IPS-11a (cell line): ENCODE measurements around the gene UHMK1.

Experiments
- H3K4me3 ChIP-seq: one replicate; pipeline ENCODE4 v1.5.1; 2013; ENCODE audit warnings: low read depth, low read length, control low read depth

The UHMK1 gene

DNA sequence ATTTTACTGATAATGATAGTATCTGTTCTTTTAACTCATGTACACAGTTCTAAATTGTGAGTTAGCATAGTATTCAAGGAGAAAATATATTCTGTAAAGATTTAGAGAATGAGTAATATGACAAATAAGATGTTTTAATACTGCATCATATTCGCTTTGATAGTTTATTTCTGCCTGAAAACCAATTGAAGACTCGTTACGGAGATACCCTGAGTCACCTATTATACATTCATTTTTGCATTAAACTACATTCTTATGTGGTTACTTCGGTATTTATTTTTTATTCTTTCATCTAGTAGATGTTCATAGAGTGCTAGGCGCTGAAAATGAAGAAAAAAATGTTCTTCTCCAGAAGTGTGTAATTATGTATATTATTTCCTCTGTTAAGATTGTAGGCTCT lies 5.3 kb downstream of the UHMK1 start:
- no peak overlapping the region for H3K4me3 ChIP-seq

DNA sequence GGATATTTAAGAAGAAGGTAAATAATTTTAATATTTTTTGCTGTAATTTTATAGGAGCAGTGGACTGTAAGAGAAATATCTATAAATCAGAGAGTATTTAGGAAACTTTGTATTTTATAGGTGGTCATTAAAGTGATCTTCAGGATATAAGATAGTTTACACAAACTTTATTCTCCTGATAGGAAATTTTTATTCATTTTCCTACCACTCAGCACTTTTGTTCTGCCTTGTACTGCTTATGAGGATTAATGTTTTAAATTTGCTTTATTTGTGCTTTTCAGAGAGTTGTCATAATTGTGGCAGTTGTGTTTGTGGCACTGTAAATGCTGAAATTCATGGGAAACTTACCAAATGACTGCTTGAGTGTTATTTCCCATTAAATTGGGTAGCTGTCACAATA lies 29.7 kb downstream of the UHMK1 start:
- no peak overlapping the region for H3K4me3 ChIP-seq

DNA sequence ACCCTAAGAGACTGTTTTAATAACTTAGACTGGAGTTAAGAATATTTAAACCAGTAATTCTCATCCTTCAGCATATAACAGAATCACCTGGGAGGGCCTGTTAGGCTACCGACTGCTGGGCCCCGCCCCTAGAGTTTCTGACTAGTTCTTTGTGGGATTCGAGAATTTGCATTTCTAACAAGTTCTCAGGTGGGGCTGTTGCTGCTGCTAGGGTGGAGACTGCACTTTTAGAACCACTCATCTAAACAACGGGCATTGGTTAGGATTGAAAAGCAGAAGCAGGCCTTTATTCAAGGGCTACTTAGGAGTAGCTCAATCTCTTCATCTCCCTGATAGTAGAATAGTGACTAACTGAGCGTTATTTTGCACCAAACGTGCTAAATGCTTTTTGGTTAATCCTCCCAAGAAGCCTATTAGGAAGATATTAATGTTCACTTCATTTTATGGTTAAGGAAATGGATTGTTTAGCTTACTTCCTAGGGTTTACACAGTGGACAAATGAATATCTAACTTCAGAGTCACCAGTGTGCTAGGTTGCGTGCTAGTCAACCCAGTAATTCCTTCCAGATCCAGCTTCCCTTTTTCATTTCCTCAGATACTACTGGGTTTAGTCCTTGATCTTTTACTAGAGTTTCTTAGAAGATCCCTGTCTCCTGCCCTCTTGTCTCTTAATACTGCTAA lies 32.8 kb downstream of the UHMK1 start:
- no peak overlapping the region for H3K4me3 ChIP-seq

DNA sequence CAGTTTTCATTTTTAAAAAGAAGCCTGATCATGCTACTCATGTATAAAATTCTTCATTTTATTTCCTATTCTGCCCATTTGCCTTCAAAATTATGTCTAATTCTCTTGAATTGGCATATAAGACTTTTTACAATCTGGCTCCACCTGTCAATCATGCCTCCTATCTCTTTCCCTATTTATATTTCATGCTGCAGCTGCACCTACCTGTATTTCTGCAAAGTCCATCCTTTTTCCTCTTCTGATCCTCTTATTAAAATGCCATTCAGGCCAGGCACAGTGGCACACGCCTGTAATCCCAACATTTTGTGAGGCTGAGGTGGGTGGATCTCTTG lies 33.3 kb downstream of the UHMK1 start:
- H3K4me3 ChIP-seq: no peak overlapping the region

DNA sequence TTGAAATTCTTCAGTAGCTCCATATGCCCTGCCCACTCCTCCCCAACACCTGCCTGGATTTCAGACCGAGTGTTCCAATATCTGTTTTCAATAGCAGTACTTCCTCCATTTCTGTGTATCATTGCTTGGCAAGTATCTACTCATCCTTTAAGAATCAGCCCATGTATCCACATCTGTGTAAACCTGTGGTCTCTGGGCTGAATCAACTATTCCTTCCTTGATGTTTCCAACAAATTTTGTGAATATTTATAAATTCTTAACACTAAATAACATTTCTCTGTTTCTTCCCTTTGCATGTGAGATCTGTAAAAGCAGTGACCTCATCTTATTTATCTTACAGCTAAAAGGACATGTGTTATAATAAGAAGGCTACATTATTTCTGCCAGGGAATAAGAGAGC lies 37.9 kb downstream of the UHMK1 start:
- H3K4me3 ChIP-seq: no peak overlapping the region

DNA sequence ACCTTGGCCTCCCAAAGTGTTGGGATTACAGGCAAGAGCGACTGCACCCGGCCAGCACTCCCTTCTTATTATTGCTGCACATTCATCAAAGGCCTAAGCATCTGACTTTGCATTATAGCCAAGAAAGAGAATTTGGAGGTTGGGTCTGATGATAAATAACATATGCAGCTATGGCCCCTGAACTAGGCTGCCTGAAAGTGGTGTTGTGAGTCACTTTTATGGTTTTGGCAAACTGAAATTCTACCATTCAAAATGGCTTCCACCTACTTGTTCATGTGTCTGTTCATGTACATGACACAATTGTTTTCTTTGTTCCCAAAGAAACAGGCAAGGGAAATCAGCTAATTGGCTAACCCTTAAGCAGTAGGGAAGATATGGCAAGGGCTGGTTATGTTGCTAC lies 38.9 kb downstream of the UHMK1 start:
- no peak overlapping the region for H3K4me3 ChIP-seq

DNA sequence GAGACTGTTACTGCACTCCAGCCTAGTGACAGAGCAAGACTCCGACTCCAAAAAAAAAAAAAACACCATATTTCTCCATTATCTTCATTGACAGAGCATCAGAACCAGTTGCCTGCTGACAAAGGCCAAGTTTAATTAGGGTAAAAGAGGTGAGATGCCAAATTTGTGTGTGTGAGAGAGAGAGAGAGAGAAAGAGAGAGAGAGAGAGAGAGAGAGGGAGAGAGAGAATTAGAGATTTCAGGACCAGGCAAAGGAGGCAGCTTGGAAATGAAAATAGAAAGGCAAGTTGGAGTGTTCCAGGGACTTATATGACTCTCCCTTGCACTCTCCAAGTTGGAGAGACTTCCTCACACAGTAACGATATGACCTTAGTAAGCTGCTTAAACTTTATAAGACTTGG lies 39.6 kb downstream of the UHMK1 start:
- no peak overlapping the region for H3K4me3 ChIP-seq

DNA sequence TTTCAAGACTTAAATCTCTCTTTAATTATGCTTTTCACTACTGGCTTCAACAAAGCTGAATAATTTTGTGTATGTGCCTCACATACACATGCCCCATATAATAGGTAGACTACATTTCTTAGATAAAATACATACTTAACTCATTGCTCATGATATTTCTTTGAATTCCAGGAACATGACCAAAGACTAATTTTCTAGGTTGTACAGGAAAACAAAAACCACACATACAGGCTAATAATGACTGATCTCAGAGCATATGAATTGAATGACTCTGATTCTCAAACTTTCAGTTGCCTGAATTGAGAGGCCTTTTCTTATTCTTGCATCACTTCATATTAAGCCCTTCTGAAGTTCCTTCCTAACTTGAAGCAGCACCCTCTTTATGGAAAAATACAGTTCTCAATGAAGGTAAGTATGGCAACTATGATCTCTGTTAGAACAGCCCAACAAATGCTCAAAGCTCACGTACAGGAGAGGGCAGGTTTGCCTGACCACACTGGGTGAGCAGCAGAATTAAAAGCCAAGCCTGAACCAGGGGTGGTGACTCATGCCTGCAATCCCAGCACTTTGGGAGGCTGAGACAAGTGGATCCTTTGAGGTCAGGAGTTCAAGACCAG lies 41.3 kb downstream of the UHMK1 start:
- H3K4me3 ChIP-seq: no peak overlapping the region

DNA sequence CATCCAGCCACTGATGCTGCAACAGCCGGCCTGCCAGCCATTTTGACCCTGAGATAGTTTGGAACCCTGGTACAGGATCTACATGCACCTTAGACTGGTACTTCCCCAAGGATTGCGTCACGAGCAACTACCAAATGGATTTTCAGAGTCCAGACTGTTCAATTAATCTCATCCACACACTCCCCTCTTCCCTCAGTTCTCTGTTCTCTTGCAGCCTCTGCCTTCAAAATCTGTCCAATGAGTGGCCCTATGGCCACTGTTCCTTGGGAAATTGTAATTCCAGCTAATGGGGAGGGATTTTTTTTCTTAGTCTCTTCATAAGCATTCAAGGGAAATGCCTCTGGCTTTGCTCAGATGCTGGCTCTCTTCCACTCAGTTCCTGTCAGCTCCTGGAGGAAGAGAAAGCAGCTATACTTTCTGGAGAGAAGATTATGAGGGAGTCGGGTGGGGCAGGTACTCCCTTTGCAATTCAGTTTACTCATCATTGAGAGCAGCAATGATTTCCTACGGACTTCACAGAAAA lies 44.1 kb downstream of the UHMK1 start:
- no peak overlapping the region for H3K4me3 ChIP-seq

DNA sequence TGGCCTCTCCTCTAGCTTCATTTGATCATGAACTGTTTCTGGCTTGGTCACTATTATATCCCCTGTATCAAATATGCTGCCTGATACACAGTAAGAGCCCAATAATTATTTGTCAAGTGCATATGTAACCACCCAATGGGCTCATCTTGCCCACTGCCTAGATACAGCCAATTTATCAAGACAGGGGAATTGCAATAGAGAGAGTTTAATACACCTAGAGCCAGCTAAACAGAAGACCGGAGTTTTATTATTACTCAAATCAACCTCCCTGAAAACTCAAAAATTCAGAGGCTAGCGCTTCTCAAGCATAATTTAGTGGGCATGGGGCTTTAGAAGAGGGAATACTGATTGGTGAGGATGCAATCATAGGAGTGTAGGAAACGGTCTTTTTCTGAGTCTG lies 45.6 kb downstream of the UHMK1 start:
- no peak overlapping the region for H3K4me3 ChIP-seq

DNA sequence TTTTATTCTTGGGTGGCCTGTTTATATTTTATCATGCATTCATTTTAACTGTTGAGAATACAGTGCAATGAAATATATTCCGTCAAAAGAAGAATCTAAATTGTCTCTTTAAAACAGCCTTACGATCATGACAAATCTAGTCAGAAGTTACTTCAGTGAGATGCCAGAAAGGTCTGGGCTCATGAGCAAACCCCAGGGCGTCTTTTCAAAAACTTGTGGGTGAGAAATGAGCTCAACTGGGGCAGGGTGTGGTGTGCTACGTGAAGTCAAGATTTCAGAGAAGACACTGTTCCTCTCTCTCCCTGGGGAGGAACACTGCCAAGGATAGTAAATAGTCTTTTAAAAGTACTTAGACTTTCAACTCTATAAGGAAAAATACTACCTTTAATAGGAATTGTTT lies 50.6 kb downstream of the UHMK1 start:
- H3K4me3 ChIP-seq: no peak overlapping the region

DNA sequence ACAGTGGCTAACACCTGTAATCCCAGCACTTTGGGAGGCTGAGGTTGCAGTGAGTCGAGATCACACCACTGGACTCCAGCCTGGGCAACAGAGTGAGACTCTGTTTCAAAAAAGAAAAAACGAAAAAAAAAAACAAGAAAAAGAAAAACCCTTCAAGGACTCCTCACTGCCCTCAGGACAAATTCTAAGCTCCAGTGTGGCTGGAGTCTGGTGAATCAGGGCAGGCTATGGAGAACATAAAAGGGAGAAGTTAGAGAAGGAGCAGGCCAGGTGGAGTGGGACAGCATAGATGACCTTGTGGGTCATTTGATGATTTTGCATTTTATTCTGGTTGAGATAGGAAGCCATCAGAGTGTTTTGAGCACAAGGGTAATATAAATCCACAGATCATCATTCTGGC lies 51.4 kb downstream of the UHMK1 start:
- no peak overlapping the region for H3K4me3 ChIP-seq

DNA sequence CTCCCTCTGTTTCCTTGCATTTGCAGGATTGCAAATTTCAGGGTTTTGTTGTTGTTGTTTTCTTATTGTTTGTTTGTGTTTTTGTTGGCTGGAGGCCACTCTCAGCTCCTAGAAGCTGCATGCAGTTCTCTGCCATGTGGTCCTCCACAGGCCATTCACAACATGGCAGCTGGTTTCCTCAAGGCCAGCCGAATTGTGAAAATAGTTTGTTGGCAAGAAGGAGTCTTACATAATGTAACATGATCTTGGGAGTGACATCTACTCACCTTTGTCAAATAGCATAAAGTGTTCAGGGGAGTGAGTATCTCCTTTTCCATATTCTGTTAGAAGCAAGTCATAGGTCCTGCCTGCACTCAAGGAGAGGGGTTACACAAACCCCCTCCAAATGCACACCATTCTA lies 53.3 kb downstream of the UHMK1 start:
- H3K4me3 ChIP-seq: no peak overlapping the region

DNA sequence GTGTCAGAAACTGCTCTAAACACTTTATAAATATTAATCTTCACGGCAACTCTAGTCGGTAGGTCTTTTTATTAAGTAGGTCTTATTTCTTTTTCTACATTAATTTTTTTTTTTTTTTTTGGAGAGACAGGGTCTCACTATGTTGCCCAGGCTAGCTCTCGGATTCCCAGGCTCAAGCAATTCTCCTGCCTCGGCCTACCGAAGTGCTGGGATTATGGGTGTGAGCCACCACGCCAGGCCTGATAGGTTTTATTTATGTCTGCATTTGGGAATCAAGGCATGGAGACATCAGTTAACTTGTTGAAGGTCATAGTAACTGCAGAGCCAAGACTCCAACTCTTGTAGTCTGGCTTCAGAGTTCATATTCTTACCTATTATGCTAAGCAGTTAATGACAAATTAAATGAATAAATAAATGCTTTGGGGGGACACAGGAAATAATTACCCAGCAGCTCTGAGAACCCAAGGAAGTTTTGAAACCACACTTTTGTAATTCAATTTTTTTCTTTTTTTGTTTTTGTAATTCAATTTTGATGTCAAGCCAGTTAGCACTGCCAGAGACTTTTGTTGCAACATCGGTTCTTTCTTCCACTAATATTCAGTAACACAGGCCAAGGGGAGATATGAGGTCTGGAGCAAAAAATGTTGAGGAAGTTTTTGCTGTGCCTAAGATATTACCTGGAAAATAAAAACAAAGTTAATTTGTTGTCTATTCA lies 54.5 kb downstream of the UHMK1 start:
- H3K4me3 ChIP-seq: no peak overlapping the region

DNA sequence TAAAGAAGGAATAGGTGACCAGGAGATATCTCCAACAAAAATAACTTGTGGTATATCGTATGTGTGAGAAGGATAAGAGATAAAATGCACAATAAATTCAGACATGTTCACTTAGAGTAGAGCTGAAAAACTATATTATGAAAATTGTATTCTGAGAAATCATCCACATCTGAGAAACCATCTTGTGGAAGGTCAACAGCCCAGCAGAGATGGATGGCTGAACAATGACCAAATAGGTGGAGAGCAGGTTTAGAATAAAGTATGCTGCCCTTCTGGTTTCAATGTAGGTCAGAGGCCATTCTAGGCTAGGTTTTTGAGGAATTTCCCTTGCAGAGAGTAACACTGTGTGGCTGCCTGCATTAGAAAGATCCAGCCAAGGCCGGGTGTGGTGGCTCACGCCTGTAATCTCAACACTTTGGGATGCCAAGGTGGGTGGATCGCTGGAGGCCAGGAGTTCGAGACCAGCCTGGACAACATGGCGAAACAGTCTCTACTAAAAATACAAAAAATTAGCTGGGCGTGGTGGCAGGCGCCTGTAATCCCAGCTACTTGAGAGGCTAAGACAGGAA lies 55.1 kb downstream of the UHMK1 start:
- no peak overlapping the region for H3K4me3 ChIP-seq

DNA sequence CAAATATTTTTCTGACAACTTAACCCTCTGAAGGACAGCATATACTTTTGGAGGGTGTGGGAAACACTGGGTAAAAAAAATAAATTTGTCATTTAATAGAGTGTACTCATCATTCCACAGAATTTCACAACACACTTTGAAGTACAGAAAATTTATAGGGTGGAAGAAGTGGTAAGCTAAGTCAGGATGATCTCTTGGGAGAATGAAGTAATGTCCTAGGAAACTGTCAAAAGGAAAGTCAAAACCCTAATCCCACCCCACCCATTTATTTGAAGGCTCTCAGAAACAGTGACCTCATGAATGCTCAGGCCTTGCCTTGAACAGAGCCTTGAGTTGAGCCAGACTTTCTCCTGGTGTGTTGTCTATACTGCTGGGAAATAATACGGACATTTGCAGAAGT lies 56.6 kb downstream of the UHMK1 start:
- no peak overlapping the region for H3K4me3 ChIP-seq

DNA sequence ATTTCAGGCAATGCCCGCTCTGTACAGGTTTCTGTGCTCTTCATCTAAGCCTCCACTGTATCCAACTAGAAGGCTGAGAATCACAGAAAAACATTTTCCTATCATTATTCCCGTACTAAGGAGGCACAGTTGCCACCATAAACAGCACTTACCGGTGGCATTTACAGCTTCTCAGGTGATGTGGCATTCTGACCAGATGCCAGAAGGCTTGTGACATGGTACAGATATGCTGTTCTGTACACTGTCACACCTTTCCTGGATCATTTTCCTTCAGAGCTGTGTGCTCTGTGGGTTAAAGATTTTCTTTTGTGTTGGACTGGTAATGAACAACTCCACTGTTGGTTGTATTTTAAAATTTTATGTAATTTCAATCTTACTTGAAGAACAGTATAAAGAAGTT lies 59.9 kb downstream of the UHMK1 start:
- H3K4me3 ChIP-seq: no peak overlapping the region

DNA sequence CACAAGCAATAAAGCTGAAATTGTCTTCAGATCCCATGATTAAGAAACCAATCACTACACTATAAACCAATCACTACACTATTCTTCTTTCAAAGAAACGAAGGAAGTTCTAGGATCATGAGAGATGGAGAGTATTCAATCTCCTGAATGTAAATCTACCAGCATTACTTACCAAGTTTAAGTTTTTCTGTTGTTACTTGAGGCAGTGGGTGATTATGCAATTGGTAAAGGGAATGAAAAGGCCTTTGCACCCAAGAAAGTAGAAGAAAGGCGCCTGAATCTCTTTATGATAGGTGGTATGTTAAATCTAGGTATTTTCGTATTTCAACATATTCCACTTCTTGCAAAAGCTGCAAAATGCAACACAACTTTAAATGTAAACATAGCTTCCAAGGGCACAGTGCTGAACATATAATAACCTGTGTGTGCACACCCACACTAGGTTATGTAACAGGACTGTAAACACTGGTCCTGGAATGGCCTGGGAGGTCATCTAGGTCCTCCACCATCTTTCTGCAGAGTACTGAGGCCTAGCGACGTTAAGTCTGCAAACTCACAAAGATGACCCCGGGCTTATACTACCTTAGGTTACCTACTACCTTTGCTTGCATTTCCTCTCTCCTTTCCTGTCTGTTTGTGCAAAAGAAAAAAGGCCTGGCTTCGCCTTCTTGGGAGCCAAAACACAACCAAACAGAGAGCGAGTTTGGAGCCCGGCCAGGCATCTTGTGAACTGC lies 62.9 kb downstream of the UHMK1 start:
- H3K4me3 ChIP-seq: peak overlapping the region; percentile 55

DNA sequence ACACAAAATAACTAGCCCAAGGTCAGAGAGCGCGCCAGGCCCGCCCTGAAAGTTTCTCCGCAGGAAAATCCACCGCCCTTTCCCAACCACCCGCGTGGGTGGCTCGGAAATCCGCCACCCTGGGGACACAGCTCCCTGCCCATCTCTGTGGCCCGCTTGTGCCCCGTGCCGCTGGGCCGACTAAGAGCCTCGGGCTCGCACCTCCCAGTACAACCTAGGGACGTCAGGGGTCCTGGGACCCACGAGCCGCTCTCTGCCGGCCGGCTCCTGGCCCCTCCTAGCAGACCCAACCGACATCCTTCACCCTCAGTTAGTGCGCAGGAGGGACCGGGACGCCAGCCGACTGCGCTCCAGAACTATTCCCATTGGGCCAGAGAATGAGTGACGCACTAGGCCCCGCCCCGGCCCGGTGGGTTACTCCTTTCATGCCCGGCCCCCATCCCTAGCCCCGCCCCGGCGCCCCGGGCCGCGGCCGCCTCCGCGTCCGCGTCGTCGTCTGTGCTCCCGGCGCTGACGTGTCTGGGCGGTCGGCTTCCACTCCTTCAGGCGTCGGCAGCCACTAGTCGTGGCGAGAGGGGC lies 63.5 kb downstream of the UHMK1 start:
- peak overlapping the region; percentile 93 for H3K4me3 ChIP-seq

DNA sequence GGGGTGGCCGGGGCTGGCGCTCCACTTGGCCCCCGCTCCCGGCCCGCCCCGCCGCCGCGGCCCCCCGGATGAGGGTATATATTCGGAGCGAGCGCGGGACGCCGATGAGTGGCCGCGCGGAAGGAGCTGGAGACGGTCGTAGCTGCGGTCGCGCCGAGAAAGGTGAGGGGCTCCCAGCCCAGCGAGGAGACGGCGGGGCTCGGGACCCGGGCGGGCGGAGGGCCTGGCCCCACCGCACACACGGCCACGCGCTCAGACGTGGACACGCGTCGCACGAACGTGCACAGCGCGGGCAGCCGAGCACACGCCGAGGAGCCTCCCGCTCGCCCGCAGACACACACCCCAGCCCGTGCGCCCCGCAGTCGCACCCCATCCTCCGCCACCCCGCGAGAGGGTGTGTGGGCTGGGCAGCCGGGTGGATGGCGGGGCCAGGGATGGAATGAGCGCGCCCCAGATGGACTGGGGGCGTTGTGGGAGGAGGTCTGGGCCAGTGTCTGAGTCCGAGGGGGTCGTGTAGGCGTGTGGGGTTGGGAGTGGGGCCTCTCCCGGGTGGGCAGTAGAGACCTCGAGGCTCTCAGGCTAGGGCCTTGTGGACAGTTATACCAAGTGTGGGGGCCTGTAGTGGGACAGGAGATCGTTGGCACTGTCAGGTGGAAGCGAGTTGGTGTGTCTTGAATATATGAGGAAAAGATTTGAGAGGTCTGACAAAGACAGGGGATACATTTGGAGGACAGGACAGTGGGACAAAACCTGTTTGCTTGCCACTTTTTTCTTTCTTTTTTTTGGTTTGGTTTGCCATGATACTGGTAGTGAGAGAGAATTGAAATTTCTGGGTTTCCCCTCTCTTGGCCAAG lies 64.2 kb downstream of the UHMK1 start, which contains the start of gene UAP1:
TSS of gene UAP1 (plus strand) at position 107 of the 854 bp plus-strand sequence. CDS start 4,347 bp downstream, outside the sequence.
- H3K4me3 ChIP-seq: peak within 1 kb of the TSS; percentile 93
